Common myeloid progenitor, CD34-positive (primary cell): ENCODE data around the gene RALGAPA2.
A peak's percentile ranks its signal among the peaks of the same experiment; 100 is the strongest.

ENCODE experiments used
- CTCF ChIA-PET: fragments of 350-600 bp; sonication (Branson Sonifier 250); formaldehyde crosslinking; loops from one replicate; lab custom pipeline; 2021; ENCODE audit warnings: antibody characterized with exemption; lab: Charles Lee
- POLR2A ChIA-PET: fragments of 350-600 bp; sonication (Branson Sonifier 250); formaldehyde crosslinking; loops from one replicate; lab custom pipeline; 2021; ENCODE audit warnings: antibody characterized with exemption; lab: Charles Lee
- DNase-seq, 3 donors: peaks; one replicate each; pipeline versions ENCODE4 v3.0.0 to v3.0.0-alpha.2; 2013
- H3K27ac ChIP-seq, 2 experiments: 1 replicate in 1 of 2; 2 replicates in 1 of 2; pipeline ENCODE4 v1.7.0; 2013; ENCODE audit warnings: inconsistent platforms in 2 of 2, low read length in 2 of 2, mild to moderate bottlenecking in 2 of 2, low read depth in 1 of 2, moderate library complexity in 1 of 2; ENCODE audit not compliant: severe bottlenecking in 2 of 2, insufficient read depth in 1 of 2, poor library complexity in 1 of 2
- H3K27me3 ChIP-seq, 5 experiments: replicated peaks in 2 of 5; 1 replicate in 3 of 5; 2 replicates in 2 of 5; pipeline versions ENCODE4 v1.6.1 to v1.7.0; 2013; ENCODE audit warnings: low read length in 4 of 5, mild to moderate bottlenecking in 2 of 5, moderate library complexity in 2 of 5, inconsistent platforms in 1 of 5; ENCODE audit not compliant: insufficient read depth in 5 of 5, control insufficient read depth in 4 of 5
- H3K36me3 ChIP-seq, 4 experiments: 1 replicate in 2 of 4; 2 replicates in 2 of 4; pipeline versions ENCODE4 v1.6.1 to v1.7.0; 2013; ENCODE audit warnings: low read length in 3 of 4, control low read depth in 1 of 4, mild to moderate bottlenecking in 1 of 4; ENCODE audit not compliant: control insufficient read depth in 4 of 4, insufficient read depth in 4 of 4
- H3K4me1 ChIP-seq, 4 experiments: 1 replicate in 3 of 4; 2 replicates in 1 of 4; pipeline versions ENCODE4 v1.6.1 to v1.7.1; 2013; ENCODE audit warnings: low read length in 3 of 4, mild to moderate bottlenecking in 3 of 4, control low read depth in 1 of 4, inconsistent platforms in 1 of 4, moderate library complexity in 1 of 4; ENCODE audit not compliant: control insufficient read depth in 4 of 4, insufficient read depth in 4 of 4; ENCODE audit errors: control extremely low read depth in 1 of 4
- H3K4me3 ChIP-seq, 7 experiments: 1 replicate in 4 of 7; 2 replicates in 3 of 7; pipeline versions ENCODE4 v1.5.1 to v1.7.0; 2013; ENCODE audit warnings: mild to moderate bottlenecking in 7 of 7, low read length in 6 of 7, moderate library complexity in 6 of 7, inconsistent platforms in 2 of 7, low read depth in 2 of 7, control low read depth in 1 of 7; ENCODE audit not compliant: insufficient read depth in 4 of 7, control insufficient read depth in 1 of 7; ENCODE audit errors: extremely low read depth in 1 of 7
- H3K9me3 ChIP-seq, 5 experiments: 1 replicate in 4 of 5; 2 replicates in 1 of 5; pipeline versions ENCODE4 v1.6.1 to v1.7.1; 2013; ENCODE audit warnings: low read length in 4 of 5, mild to moderate bottlenecking in 2 of 5, inconsistent platforms in 1 of 5, low read depth in 1 of 5, moderate library complexity in 1 of 5; ENCODE audit not compliant: control insufficient read depth in 4 of 5, insufficient read depth in 2 of 5; ENCODE audit errors: control extremely low read depth in 1 of 5
- WGBS: methylation state at CpG from one replicate; pipeline ENCODE4 v1.1.5; 2013; ENCODE audit not compliant: insufficient coverage; 5-methylcytosine and 5-hydroxymethylcytosine counted together

RALGAPA2 gene

DNA sequence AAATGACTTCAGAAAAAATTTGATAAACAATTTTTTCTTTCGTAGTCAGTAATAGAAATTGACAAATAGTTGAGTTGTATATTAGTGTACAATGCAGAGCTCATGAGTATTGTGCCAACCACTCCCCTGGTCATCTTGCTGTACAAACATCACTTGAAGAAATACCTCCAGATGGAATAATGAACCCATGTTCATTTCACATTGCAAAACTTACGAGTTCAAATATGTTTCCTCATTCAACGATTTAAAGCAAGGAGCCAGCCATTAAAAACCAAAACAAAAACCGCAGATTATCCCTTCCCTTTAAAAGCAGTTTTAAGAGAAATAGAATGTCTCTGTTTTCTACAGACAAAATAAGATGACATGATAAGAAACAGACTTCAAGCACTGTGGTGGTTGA lies 62.5 kb downstream of the RALGAPA2 start:
- Histone ChIP-seq H3K9me3 (peaks cover 0 to 3% (median 0%) of the 10 kb centered on the region in 5 experiments), H3K4me1 (no peaks in the 10 kb centered on the region), H3K36me3 (peaks cover 3 to 10% (median 7%) of the 10 kb centered on the region in 4 experiments), H3K27me3 (no peaks in the 10 kb centered on the region), H3K4me3 (no peak overlapping the region), H3K27ac (no peak overlapping the region)
- no peak for DNase-seq
- no CpG with 5 or more reads among the region's 4 CpGs for WGBS
- CTCF ChIA-PET = no interaction called here
- POLR2A ChIA-PET = no interaction called here

DNA sequence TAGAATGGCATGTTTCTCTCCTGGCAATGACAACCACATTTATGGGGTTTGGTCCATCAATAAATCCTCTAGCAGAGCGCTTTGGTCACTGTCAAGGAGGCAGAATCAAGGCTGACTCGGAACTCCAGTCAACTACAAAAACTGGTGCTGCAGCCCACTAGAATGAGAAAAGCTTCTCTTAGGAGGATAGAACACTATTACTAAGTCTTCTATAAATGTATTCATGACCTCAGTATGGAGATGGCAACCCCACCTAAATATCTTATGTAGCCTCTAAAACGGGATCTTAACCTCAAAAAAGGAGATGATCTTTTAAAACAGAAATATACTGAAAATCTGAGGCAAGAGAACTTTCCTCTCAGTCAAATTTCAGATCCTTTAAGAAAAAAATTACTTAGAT lies 68.5 kb downstream of the RALGAPA2 start:
- Histone ChIP-seq H3K27ac (no peak overlapping the region), H3K36me3 (peaks cover 2 to 22% (median 15%) of the 10 kb centered on the region in 4 experiments)
- POLR2A ChIA-PET = no interaction called here

GRCh38 chr20:20641783-20642182 lies 70.7 kb downstream of the RALGAPA2 start:
- Histone ChIP-seq H3K27me3 (no peaks in the 10 kb centered on the region), H3K9me3 (no peaks in the 10 kb centered on the region), H3K27ac (no peak overlapping the region), H3K4me3 (no peak overlapping the region), H3K36me3 (peaks cover 2 to 23% (median 13%) of the 10 kb centered on the region in 4 experiments), H3K4me1 (peaks cover 3 to 25% (median 13%) of the 10 kb centered on the region in 4 experiments)
- ChIA-PET CTCF (no interaction called here), POLR2A (no interaction called here)
- no CpG with 5 or more reads among the region's 2 CpGs for WGBS
- DNase-seq = no peak

More for the DNA sequence above, 68.5 kb downstream of the RALGAPA2 start:
- H3K4me1 ChIP-seq = peaks cover 0 to 8% (median 1%) of the 10 kb centered on the region in 4 experiments
- H3K9me3 ChIP-seq = peaks cover 0 to 3% (median 0%) of the 10 kb centered on the region in 5 experiments
- 100% methylated on average over 1 of the region's 3 CpGs for WGBS
- H3K27me3 ChIP-seq = no peaks in the 10 kb centered on the region
- no peak overlapping the region for H3K4me3 ChIP-seq
- CTCF ChIA-PET = interaction anchor here (1.4 kb wide), 1 partner anchor 11 kb away, joined by 3 read pairs; no protein-coding TSS in a partner anchor
- DNase-seq = no peak

GRCh38 chr20:20638878-20639277 lies 73.6 kb downstream of the RALGAPA2 start:
- 0% methylated on average over 1 of the region's 2 CpGs for WGBS
- H3K4me3 ChIP-seq = no peak overlapping the region
- H3K27ac ChIP-seq = no peak overlapping the region
- ChIA-PET CTCF (interaction anchor here (1.5 kb wide), 1 partner anchor 184 kb away, joined by 4 read pairs; no protein-coding TSS in a partner anchor), POLR2A (no interaction called here)
- H3K9me3 ChIP-seq = no peaks in the 10 kb centered on the region
- peak in 2 of 3 donors; percentile 56 to 59 for DNase-seq
- peaks cover 3 to 25% (median 13%) of the 10 kb centered on the region in 4 experiments for H3K4me1 ChIP-seq
- H3K36me3 ChIP-seq = peaks cover 4 to 43% (median 23%) of the 10 kb centered on the region in 4 experiments
- no peaks in the 10 kb centered on the region for H3K27me3 ChIP-seq

DNA sequence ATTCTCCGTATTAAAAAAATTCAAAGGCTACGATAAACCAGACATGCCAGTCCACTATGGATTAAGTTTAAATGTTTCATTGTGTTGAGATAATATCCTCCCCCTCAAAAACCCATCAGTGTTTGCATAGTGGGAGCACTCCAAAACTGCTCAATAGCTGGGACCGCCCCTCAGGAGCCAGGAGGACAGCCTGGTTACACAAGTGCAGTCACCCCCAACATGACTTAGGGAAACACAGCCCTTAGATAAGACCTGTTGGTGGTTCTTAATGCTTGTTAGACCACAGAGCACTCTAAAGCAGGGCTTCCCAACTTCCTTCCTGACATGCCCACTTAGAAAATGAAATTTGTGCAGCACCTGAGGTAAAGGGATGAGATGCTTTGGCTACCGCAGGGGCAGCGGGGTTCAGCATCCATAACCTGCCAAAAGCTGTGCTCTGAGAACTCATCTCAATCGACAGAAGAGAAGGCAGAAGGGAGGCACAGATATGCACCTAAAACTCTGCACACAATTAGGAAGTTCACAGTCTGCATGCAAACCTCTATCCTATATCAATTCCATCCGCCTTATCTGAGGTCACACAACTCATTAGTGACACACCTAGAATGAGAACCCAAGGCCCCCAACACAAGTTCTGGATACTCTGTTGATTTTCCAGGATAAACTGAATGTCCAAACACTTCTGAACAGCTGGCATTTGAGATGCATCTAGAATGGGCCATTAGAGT lies 74.3 kb downstream of the RALGAPA2 start:
- H3K36me3 ChIP-seq = peaks cover 4 to 47% (median 24%) of the 10 kb centered on the region in 4 experiments
- no peak overlapping the region for H3K4me3 ChIP-seq
- ChIA-PET CTCF (interaction anchor here (1.5 kb wide), 1 partner anchor 185 kb away, joined by 4 read pairs; no protein-coding TSS in a partner anchor), POLR2A (no interaction called here)
- H3K4me1 ChIP-seq = peaks cover 3 to 25% (median 13%) of the 10 kb centered on the region in 4 experiments
- 20% methylated on average over 5 of the region's 7 CpGs for WGBS
- no peaks in the 10 kb centered on the region for H3K9me3 ChIP-seq
- no peak overlapping the region for H3K27ac ChIP-seq
- H3K27me3 ChIP-seq = no peaks in the 10 kb centered on the region
- DNase-seq = peak; percentile 29 to 65 (median 50)

- Histone ChIP-seq H3K9me3 (no peaks in the 10 kb centered on the region), H3K4me3 (no peak overlapping the region), H3K27me3 (no peaks in the 10 kb centered on the region), H3K4me1 (peaks cover 3 to 25% (median 13%) of the 10 kb centered on the region in 4 experiments), H3K27ac (no peak overlapping the region), H3K36me3 (peaks cover 2 to 56% (median 23%) of the 10 kb centered on the region in 4 experiments)
- CTCF ChIA-PET = interaction anchor here (1.1 to 1.2 kb wide), 3 partner anchors 25 to 188 kb away, joined by 3 to 4 read pairs (median 3); no protein-coding TSS in a partner anchor
- DNase-seq = no peak
- POLR2A ChIA-PET = no interaction called here
- WGBS = 100% methylated on average over 1 of the region's 2 CpGs
Measured at GRCh38 chr20:20635006-20635405, 77.4 kb downstream of the RALGAPA2 start.

GRCh38 chr20:20632644-20633043 lies 79.8 kb downstream of the RALGAPA2 start:
- DNase-seq = no peak
- whole genome bisulfite sequencing = 94% methylated on average over 2 of the region's 2 CpGs
- Histone ChIP-seq H3K9me3 (no peaks in the 10 kb centered on the region), H3K27ac (no peak overlapping the region), H3K27me3 (no peaks in the 10 kb centered on the region), H3K4me1 (peaks cover 0 to 5% (median 0%) of the 10 kb centered on the region in 4 experiments), H3K4me3 (no peak overlapping the region), H3K36me3 (peaks cover 6 to 70% (median 35%) of the 10 kb centered on the region in 4 experiments)
- ChIA-PET CTCF (interaction anchor here (1.1 to 1.4 kb wide), 3 partner anchors 12 to 188 kb away, joined by 3 read pairs; no protein-coding TSS in a partner anchor), POLR2A (no interaction called here)
